ENCODE measurements around the gene MICALL1.

DNA sequence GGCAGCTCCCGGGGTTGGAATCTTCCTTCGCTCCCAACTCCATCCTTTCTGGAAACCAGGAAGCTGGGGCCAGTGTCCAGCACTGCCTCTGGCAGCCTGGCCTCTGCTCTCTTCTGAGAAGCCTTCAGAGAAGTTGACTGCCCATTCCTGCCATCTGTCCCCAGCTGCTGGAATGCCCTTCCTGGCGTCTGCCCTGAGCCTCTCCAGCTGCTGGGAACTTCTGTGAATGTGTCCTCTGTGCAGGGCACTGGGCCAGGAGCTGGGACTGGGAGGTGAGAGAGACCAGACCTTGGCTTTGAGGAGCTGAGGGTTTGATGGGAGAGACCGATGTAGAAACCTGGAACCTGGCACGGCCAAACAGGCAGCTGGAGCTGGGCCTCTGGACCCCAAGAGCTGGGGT, 84.2 kb downstream of the MICALL1 start:
- TF ChIP-seq, protein P1, sequence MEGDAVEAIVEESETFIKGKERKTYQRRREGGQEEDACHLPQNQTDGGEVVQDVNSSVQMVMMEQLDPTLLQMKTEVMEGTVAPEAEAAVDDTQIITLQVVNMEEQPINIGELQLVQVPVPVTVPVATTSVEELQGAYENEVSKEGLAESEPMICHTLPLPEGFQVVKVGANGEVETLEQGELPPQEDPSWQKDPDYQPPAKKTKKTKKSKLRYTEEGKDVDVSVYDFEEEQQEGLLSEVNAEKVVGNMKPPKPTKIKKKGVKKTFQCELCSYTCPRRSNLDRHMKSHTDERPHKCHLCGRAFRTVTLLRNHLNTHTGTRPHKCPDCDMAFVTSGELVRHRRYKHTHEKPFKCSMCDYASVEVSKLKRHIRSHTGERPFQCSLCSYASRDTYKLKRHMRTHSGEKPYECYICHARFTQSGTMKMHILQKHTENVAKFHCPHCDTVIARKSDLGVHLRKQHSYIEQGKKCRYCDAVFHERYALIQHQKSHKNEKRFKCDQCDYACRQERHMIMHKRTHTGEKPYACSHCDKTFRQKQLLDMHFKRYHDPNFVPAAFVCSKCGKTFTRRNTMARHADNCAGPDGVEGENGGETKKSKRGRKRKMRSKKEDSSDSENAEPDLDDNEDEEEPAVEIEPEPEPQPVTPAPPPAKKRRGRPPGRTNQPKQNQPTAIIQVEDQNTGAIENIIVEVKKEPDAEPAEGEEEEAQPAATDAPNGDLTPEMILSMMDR (IDR thresholded peaks at IDR 0.05 in 4 of 5, conservative IDR thresholded peaks at IDR 0.05 in 1 of 5), result no peak
- TF ChIP-seq POLR2A (IDR thresholded peaks at IDR 0.05), result no peak
